ENCODE results near the gene ALPL. TPM values are rescaled to one million over a fixed set of nuclear protein-coding genes. Genes with fewer than 3 reads are reported as not detected.
A peak's percentile ranks its signal among the peaks of the same experiment; 100 is the strongest.
"Not testable (repeated sequence)": the region's sequence is repeated elsewhere in the genome, so short reads cannot be mapped to it uniquely, and the experiment has no call there.

ALPL gene
- total and polyA plus RNA-seq, 10 donors, result 19.5 to 222 (median 58.1) TPM

GRCh38 chr1:21517660-21518480 is 8.6 kb downstream of the ALPL start:
- Histone ChIP-seq H3K27me3 (replicated peaks in 1 of 7) (peaks cover 0 to 5% (median 0%) of the 10 kb centered on the region in 7 donors), H3K27ac (peak overlapping the region in 5 of 8 donors; percentile 18 to 81 (median 70)), H3K36me3 (no peaks in the 10 kb centered on the region), H3K9me3 (no peaks in the 10 kb centered on the region), H3K4me3 (no peak overlapping the region), H3K4me1 (peaks cover 0 to 86% (median 29%) of the 10 kb centered on the region in 6 donors)
- intact Hi-C loops (cut with DNase I; ENCODE audit: low total_unique reads), result loop anchor here (10.0 kb wide), 2 partner anchors 57 to 147 kb away; partner anchors contain the start of gene RAP1GAP
- DNase-seq, result peak; percentile 54
- TF ChIP-seq POLR2A (IDR thresholded peaks at IDR 0.05) (no peak), POLR2AphosphoS5 (IDR thresholded peaks at IDR 0.05) (peak in 1 of 3 donors; percentile 28)
- 71 to 81% (median 78%) methylated on average over 13 of the region's 13 CpGs for WGBS, 5 donors

DNA sequence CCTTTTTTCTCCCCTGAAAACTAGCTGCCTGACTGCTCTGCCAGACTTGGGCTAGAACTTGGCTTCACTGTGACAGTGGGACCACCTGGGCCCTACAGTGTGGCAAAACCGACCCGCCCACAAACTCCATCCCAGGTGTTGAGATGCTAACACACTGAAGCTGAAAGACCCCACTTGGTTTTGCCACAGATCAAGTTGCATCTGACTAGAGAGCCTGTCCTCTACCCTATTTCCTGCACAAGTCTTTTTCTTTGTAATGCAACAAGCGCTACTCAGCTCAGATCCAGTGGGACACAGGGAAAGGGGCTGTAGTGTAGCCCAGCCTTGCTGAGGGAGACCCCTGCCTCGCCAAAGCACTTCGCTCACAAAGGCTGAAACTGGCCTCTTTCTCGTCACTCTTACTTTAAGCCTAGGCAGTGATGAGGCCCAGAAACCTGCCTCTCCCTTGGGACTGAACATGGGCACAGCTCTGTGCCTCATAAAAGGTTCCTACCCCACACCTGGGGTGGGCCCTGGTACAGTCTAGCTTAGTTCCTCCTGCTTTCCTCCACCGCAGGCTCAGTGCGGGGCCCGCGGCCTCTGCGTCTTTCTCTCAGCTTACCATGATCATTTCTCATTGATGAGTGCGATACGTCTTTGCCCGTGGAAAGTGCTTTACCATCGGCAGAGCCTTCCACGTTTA is 9.7 kb downstream of the ALPL start:
- DNase-seq, result peak; percentile 81
- TF ChIP-seq POLR2AphosphoS5 (IDR thresholded peaks at IDR 0.05), result peak in 2 of 3 donors; percentile 47 to 68
- TF ChIP-seq, protein P1, sequence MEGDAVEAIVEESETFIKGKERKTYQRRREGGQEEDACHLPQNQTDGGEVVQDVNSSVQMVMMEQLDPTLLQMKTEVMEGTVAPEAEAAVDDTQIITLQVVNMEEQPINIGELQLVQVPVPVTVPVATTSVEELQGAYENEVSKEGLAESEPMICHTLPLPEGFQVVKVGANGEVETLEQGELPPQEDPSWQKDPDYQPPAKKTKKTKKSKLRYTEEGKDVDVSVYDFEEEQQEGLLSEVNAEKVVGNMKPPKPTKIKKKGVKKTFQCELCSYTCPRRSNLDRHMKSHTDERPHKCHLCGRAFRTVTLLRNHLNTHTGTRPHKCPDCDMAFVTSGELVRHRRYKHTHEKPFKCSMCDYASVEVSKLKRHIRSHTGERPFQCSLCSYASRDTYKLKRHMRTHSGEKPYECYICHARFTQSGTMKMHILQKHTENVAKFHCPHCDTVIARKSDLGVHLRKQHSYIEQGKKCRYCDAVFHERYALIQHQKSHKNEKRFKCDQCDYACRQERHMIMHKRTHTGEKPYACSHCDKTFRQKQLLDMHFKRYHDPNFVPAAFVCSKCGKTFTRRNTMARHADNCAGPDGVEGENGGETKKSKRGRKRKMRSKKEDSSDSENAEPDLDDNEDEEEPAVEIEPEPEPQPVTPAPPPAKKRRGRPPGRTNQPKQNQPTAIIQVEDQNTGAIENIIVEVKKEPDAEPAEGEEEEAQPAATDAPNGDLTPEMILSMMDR (IDR thresholded peaks at IDR 0.05 in 8 of 11, conservative IDR thresholded peaks at IDR 0.05 in 3 of 11), result no peak
- Histone ChIP-seq H3K4me1 (peaks cover 0 to 86% (median 37%) of the 10 kb centered on the region in 6 donors), H3K9me3 (no peaks in the 10 kb centered on the region), H3K36me3 (no peaks in the 10 kb centered on the region), H3K27ac (peak overlapping the region in 6 of 8 donors; percentile 4 to 81 (median 62)), H3K4me3 (no peak overlapping the region), H3K27me3 (replicated peaks in 1 of 7) (peaks cover 0 to 2% (median 0%) of the 10 kb centered on the region in 7 donors)
- intact Hi-C loops (cut with DNase I; ENCODE audit: low total_unique reads), result loop anchor here (10.0 kb wide), 2 partner anchors 56 to 146 kb away; partner anchors contain the start of gene RAP1GAP
- 73 to 84% (median 81%) methylated on average over 16 of the region's 16 CpGs for WGBS, 5 donors

- not testable (repeated sequence) for H3K36me3 ChIP-seq; DNase-seq; H3K4me3 ChIP-seq; H3K27me3 ChIP-seq (replicated peaks in 1 of 7); H3K9me3 ChIP-seq
- WGBS, 5 donors, result 86 to 91% (median 89%) methylated on average over 11 of the region's 11 CpGs
- Histone ChIP-seq H3K27ac (peak overlapping the region in 7 of 8 donors; percentile 4 to 81 (median 55)), H3K4me1 (peaks cover 5 to 86% (median 39%) of the 10 kb centered on the region in 6 donors)
- intact Hi-C loops (cut with DNase I; ENCODE audit: low total_unique reads), result loop anchor here (10.0 kb wide), 2 partner anchors 55 to 145 kb away; partner anchors contain the start of gene RAP1GAP
Observed at GRCh38 chr1:21519486-21520070, 10.4 kb downstream of the ALPL start.

DNA sequence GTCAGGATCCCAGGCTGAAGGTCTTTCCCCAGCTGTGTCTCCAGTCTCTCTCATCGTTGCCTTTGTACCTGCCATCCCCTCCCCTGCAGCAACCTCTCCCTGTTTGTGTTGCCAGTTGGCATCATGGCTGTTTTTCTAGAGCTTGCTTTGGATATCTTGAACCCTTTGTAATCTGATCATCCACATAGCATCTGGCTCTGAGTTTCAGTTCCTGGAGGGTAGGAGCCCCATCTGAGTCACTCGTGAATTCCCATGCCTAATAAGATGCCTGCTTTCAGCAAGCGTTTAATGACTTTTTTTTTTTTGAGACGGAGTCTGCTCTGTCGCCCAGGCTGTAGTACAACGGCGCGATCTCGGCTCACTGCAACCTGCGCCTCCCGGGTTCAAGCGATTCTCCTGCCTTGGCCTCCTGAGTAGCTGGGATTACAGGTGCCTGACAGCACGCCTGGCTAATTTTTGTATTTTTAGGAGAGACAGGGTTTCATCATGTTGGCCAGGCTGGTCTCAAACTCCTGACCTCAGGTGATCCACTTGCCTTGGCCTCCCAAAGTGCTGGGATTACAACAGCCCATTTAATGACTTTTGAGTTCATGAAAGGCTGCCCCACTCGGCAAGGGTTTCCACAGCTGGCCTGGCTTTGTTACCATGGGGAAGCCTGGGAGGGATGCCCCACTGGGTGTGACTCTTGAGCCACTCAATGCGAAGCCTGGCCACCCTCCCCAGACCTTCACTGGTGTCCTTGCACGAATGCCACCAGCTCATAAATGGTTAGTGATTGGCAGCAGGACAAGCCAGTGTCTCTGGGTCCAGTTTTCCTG is 11.9 kb downstream of the ALPL start:
- Histone ChIP-seq H3K4me3 (no peak overlapping the region), H3K27ac (no peak overlapping the region), H3K36me3 (no peaks in the 10 kb centered on the region), H3K27me3 (replicated peaks in 1 of 7) (no peaks in the 10 kb centered on the region), H3K9me3 (no peaks in the 10 kb centered on the region), H3K4me1 (peaks cover 12 to 86% (median 49%) of the 10 kb centered on the region in 6 donors)
- 78 to 86% (median 82%) methylated on average over 16 of the region's 16 CpGs for WGBS, 5 donors
- intact Hi-C loops (cut with DNase I; ENCODE audit: low total_unique reads), result no loop called here
- TF ChIP-seq POLR2AphosphoS5 (IDR thresholded peaks at IDR 0.05) (no peak), POLR2A (IDR thresholded peaks at IDR 0.05) (no peak)
- TF ChIP-seq, protein P1 (IDR thresholded peaks at IDR 0.05 in 8 of 11, conservative IDR thresholded peaks at IDR 0.05 in 3 of 11), result no peak
- DNase-seq, result no peak
